Hippocampal formation (tissue), 2 donors: ENCODE data around the gene CIDEA.
A peak's percentile ranks its signal among the peaks of the same experiment; 100 is the strongest.
"Not testable (repeated sequence)": the region's sequence is repeated elsewhere in the genome, so short reads cannot be mapped to it uniquely, and the experiment has no call there.

Source experiments
- DNase-seq, 2 donors: peaks; one replicate each; lab custom pipeline; 2025; lab: John Stamatoyannopoulos, UW

Gene CIDEA

GRCh38 chr18:12239431-12239830 is 14.7 kb upstream of the CIDEA start:
- no peak for DNase-seq

GRCh38 chr18:12242658-12243260 is 11.4 kb upstream of the CIDEA start:
- no peak for DNase-seq

GRCh38 chr18:12243272-12243671 is 10.9 kb upstream of the CIDEA start:
- not testable (repeated sequence) for DNase-seq

GRCh38 chr18:12245793-12246135 is 8.4 kb upstream of the CIDEA start:
- DNase-seq: no peak

- DNase-seq: no peak
Measured at GRCh38 chr18:12246849-12247808, 7.0 kb upstream of the CIDEA start.

- no peak for DNase-seq
Measured at GRCh38 chr18:12247946-12248345, 6.2 kb upstream of the CIDEA start.

- DNase-seq: no peak
Measured at GRCh38 chr18:12248926-12249720, 5.0 kb upstream of the CIDEA start.

- DNase-seq: no peak
Measured at GRCh38 chr18:12251311-12251710, 2.9 kb upstream of the CIDEA start.

GRCh38 chr18:12252061-12252460 is 2.1 kb upstream of the CIDEA start:
- DNase-seq: no peak

GRCh38 chr18:12253027-12253426 is 1.1 kb upstream of the CIDEA start:
- no peak for DNase-seq

- no peak for DNase-seq
Measured at GRCh38 chr18:12253663-12254135, 462 bp upstream of the CIDEA start.

GRCh38 chr18:12254820-12255511 is 805 bp downstream of the CIDEA start:
- DNase-seq: no peak

- DNase-seq: no peak
Measured at GRCh38 chr18:12255626-12256026, 1.5 kb downstream of the CIDEA start.

GRCh38 chr18:12256951-12257350 is 2.8 kb downstream of the CIDEA start:
- no peak for DNase-seq

GRCh38 chr18:12257996-12258718 is 4.0 kb downstream of the CIDEA start:
- no peak for DNase-seq

- no peak for DNase-seq
Measured at GRCh38 chr18:12258719-12259705, 4.9 kb downstream of the CIDEA start.

GRCh38 chr18:12262748-12263147 is 8.6 kb downstream of the CIDEA start:
- DNase-seq: no peak

- no peak for DNase-seq
Measured at GRCh38 chr18:12264864-12265263, 10.7 kb downstream of the CIDEA start.

GRCh38 chr18:12271376-12272235 is 17.4 kb downstream of the CIDEA start:
- peak; percentile 8 to 66 for DNase-seq
